Activated effector memory CD4-positive, alpha-beta T cell treated with Interleukin-2 at 50 U/mL for 16 hours (primary cell): ENCODE results near the gene WAC.
"Not testable (repeated sequence)": the region's sequence is repeated elsewhere in the genome, so short reads cannot be mapped to it uniquely, and the experiment has no call there.

ENCODE experiments used
- DNase-seq: peaks from one replicate; pipeline ENCODE4 v3.0.0-alpha.2; 2020

WAC gene

DNA sequence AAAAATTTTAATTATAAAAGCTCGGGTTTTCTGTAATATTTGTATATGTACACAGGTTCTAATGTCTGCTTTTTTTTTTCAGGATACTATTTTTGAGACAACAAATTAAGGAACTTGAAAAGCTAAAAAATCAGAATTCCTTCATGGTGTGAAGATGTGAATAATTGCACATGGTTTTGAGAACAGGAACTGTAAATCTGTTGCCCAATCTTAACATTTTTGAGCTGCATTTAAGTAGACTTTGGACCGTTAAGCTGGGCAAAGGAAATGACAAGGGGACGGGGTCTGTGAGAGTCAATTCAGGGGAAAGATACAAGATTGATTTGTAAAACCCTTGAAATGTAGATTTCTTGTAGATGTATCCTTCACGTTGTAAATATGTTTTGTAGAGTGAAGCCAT lies 86.5 kb downstream of the WAC start:
- DNase-seq: no peak

DNA sequence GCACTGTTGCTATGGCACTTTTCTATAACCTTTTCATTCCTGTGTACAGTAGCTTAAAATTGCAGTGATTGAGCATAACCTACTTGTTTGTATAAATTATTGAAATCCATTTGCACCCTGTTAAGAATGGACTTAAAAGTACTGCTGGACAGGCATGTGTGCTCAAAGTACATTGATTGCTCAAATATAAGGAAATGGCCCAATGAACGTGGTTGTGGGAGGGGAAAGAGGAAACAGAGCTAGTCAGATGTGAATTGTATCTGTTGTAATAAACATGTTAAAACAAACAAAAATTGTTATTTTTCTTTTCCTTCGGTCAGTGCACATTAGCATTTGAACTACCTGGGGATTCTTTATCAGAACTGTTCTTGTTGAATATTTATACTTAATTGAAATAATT lies 87.3 kb downstream of the WAC start:
- no peak for DNase-seq

DNA sequence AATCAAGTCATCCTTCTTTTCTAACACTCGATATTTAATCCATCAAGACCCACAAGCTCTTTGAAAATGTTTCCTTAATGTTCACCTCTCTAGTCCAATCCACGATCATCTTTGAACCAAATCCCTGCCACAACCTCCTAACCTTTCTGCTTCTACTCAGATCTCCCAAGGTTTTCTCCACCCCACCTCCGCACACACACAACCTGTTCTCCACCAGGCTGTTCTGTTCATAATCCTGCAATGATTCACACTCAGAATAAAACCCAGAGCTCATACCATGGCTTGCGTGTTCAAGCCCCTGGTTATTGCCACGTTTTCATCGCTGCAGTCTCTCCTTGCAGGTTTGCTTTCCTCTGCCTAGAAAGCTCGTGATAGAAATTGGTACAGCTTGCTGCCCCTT lies 90.6 kb downstream of the WAC start:
- DNase-seq: no peak

DNA sequence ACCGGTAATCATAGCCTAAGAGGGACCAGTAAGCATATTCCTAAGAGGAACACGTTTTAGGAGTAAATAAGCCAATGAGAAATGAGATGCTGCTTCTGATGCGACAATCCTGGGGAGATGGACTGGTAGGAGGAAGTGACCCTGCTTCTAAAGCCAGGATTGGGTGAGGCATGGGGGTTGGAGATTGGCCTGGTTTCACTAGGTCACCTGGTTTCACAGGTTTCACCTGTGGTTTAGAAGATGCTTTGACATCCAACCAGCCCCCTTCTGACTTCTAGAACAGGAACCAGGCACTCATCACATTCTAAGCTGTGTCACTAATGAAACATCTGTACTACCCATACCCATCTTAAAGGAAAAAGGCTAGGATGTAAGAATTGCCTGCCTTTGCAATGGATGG lies 91.4 kb downstream of the WAC start:
- DNase-seq: no peak

DNA sequence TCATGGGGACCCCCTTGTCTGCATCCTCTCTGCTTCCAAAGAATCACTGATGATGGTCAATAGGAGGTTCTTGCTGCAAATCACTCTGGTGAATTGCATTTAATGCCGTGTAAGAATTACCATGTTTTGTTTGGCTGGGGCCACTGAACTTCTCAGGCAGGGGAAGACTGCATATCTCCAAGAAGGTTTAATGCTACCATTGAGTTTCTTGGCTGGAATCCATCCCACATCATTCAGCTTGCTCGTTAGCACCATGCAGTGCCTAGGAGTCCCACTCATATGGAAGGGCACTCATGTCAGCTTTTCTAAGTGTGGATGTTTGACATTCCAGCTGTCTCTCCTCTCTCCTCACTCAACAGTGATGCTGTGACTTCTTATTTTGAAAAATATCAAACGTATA lies 94.2 kb downstream of the WAC start:
- no peak for DNase-seq

DNA sequence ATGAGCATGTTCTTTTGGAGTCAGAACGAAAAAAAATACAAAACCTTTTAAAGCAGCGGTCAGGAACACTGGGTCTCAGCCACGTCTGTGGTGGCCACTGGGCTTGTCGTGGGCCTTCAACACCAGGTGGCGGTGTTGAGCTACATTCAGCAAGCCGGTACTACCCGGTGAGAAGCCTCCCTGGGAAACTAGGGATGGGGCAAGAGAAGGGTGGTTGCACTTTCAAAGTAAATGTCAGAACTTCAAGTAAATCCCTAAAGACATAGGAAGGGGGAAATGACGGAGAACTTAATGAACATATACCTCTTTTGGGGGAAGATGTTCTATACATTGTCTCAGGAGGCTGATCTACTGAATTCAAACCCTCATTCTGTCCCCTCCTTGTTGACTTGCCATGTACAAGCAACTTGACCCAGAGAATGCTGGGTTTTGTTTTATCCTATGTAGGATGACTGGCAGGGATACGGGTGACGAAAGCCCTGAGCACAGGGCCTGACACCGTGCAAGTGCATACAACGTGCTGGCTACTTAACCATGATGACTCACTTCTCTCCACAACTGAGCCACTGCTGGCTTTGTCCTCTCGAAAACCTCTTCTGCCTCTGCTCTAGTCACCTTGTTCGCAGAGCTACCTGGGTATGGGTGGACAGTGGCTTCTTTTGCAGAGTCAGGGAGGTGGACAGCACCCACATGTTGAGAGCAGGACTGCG lies 95.4 kb downstream of the WAC start:
- peak; percentile 31 for DNase-seq

DNA sequence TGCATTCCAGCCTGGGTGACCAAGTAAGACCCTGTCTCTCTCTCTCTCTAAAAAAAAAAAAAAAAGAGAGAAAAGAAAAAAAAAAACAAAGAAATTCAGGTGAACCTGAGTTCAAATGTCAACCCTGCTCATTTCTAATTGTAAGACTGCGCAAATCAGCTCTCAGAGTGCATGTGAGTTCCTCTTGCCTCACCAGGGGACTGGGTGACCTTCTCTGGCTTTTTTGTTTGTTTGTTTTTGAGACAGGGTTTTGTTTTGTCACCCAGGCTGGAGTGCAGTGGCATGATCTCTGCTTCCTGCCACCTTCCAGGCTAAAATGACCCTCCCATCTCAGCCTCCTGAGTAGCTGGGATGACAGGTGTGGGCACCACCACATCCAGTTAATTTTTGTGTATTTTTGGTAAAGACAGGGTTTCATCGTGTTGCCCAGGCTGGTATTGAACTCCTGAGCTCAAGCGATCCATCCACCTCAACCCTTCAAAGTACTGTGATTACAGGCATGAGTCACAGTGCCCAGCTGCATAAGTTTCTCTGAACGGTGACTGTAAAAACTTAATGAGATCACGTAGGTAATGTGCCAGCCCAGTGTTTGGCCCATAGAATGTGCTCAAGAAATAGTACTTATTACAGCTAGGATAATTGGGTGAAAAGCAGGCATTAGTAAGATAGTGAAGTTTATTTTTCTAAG lies 99.1 kb downstream of the WAC start:
- no peak for DNase-seq

DNA sequence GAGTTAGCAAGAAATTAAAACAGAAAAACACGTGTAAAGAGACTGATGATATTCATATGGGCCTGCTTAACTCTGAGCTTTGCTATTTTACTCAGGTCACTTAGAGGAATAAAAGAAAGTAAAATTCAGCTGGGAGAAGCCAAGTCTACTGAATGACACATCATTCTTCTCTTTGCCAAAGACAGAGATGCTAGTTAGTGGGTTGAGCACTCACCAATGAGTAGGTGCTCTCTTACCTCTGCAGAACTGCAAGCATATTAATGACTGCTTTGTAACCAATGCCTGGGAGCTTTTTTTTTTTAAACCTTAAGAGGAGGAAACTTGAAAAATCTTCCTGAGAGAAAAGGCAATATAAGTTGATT lies 99.6 kb downstream of the WAC start:
- DNase-seq: no peak

DNA sequence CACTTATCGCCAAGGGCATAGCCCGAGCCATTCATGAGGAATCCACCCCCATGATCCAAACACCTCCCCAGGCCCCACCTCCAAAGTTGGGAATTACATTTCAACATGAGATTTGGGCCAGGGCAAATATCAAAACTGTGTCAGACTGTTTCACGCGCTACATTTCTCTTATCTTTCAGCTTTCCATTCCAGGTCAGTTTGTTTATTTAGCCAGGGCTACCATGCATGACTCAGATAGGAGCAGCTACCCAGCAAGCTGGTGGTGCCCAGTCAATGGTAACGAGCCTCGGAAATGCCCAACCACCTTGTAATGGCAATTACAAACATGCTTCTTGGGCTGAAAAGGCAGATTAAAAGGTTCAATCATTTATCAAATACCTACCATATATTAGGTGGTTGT lies 100.8 kb downstream of the WAC start:
- DNase-seq: no peak

DNA sequence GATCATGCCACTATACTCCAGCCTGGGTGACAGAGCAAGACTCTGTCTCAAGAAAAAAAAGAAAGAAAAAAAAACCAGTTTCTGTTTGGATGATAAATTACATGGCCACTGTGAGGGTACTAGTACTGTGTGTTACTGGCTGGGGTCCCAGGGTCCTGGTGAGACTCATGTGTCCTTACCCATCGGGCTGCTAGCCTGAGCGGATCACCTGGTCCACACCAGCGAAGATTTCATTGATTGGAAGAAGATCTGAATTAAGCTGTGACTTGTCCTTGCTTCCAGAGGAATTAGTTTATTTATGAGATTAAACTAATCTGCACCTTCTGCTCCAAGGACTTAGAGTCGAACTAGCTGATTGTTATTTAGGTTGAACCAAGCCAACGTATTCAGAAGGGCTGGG lies 104.4 kb downstream of the WAC start:
- DNase-seq: no peak

DNA sequence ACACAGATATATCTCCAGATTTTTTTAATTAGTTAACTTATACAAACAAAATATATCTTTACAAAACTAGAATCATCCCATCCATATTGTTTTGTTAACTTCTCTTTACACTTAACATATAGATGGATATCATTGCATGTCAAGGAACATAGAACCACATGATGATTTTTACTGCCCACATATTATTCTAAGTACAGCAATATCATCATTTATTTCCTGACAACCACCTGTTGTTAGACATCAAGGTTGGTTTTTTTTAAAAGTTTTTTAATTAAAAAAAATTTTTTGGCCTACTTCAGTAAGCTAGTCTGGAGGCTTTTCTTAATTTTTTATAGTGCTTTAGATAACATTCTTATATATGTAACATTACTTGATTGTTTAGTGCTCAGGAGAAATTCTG lies 105.5 kb downstream of the WAC start:
- DNase-seq: no peak

DNA sequence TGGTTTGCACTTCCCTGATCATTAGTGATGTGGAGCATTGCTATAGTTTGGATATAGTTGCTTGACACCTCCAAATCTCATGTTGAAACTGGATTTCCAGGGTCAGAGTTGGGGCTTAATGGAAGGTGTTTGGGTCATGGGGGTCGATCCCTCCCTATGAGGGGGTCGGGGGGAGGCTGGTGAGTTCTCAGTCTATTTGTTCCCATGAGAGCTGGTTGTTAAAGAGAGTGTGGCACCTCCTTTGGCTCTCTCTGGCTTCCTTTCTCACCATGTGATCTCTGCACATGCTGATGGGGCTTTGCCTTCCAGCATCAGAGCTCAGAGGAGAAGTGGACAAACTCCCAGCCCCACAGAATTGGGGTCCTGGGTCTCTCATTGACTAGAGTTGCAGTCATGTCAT lies 107.6 kb downstream of the WAC start:
- DNase-seq: no peak

DNA sequence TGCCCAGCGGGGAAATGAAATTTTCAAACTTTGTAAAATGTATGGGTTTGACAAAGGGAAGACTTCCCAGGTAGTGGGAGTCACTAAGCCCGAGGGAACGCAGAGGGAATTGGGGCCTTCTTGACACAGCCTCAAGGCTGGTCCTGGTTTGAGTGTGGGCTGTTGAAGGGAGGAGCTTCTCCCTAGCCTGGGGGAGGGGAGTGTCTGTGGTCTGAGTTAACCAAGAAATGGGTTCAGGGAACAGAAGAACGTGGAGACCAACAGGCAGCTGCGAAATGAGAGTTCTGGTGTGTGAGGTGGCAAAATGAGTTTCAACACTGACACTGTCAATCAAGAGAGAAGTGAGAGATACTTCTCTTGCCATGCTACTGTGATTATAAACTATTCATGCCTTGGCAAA lies 111.7 kb downstream of the WAC start:
- no peak for DNase-seq

DNA sequence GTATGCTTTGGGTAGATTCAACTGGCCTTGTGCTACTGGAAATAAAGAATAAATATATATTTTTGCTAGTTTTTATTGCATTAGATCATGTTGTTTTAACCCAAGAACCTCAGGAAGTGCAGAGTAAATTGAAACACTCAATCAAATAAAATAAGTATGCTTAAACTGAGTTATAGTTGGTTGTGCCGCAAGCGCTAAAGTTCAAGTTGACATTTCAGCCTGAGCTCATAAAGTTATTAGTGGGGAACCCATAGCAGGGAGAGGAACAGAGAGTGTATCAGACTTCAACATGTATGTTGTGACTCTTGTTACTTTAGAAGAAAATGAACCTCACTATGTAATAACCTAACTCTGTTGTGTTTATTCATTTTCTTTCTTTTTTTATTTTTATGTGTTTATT lies 119.2 kb downstream of the WAC start:
- no peak for DNase-seq

DNA sequence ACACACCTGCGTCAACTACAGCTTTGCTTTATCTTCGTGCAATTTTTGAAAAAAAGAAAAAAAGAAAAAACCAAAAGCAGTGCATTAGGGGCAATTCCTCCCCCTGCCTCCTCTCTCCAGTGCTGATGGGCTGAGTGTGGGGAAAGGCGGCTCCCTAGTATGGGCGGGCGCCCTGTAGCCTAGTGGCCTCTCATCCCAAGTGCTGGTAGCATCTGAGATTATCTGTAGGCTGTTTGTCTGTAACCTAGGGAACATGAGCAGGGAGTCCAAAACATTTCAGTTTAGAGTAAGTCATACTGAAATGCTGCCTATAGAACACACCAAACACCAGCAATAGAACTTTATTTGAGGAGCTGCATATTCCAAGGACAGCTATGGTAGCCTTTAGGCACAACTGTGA lies 119.8 kb downstream of the WAC start:
- no peak for DNase-seq

DNA sequence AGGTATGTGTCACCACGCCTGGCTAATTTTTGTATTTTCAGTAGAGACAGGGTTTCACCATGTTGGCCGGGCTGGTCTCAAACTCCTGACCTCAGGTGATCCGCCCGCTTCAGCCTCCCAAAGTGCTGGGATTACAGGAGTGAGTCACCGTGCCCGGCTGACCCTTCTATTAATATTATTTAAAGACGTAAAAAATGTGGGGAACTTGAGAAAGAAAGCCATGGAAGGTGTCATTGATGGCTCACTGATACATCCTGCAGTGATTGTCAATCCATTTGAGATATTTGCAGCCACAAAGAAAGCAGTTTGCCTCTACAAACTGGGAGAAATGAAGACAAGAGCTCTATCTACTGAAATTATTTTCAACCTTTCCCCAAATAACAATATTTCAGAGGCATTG lies 125.9 kb downstream of the WAC start:
- DNase-seq: not testable (repeated sequence)

DNA sequence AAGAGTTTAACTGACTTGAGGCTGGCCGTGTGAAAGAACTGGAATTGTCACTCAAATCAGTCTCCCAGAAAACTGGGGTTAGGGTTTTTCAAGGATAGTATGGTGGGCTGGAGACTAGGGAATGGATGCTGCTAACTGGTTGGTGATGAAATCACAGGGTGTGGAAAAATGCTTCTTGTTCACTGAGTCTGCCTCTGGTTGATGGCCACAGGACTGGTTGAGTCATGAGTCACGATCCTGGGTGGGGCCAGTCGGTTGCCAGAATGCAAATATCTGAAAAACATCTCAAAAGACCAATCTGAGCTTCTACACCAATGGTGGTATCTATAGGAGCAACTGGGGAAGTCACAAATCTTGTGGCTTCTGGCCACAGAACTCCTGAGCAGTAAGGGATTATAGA lies 128.1 kb downstream of the WAC start:
- no peak for DNase-seq

DNA sequence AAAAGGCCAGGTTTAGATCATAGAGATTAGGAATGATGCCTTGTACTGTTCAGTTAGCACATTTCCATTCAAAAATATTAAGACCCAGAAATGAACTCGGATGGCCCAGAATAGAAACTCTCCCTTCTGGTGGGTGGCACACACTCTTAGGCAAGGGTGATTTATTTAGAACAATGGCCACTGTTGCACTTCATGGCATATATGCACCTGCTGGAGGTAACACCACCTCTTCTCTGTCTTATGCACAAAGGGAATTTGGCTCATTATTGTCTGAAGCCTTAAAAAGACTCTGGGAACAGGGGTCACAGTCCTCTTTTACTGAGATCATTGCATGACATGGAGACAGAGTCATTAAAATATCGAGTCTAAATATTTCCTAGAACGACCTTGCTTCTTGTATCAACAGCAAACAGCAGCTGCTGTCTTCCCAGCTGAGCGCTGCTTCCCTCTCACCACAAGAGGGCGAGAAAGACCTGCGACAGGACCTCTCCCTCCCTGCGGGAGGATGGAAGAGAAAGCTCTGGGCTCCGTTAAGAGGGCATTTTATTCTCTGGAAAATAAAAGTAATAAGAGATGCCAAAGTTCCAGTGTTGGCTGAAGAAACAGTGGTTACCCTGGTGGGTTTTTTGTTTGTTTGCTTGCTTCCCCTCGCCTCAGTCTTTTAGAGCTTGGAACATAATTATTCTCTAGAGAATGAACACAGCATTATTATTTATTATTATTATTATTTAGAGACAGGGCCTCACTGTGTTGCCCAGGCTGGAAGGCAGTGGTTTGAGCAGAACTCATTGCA lies 130.9 kb downstream of the WAC start:
- peak; percentile 39 for DNase-seq

DNA sequence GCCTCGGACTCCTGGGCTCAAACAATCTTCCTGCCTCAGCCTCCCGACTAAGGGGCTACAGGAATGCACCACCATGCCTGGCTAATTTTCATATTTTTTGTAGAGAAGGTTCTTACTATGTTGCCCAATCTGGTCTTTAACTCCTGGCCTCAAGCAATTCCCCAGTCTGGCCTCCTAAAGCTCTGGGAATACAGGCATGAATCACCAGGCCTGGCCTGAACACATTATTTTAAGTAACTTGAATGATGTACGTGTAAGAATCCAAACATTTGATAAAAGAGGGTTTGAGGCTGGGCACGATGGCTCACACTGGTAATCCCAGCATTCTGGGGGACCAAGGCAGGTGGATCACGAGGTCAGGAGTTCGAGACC lies 131.4 kb downstream of the WAC start:
- no peak for DNase-seq

DNA sequence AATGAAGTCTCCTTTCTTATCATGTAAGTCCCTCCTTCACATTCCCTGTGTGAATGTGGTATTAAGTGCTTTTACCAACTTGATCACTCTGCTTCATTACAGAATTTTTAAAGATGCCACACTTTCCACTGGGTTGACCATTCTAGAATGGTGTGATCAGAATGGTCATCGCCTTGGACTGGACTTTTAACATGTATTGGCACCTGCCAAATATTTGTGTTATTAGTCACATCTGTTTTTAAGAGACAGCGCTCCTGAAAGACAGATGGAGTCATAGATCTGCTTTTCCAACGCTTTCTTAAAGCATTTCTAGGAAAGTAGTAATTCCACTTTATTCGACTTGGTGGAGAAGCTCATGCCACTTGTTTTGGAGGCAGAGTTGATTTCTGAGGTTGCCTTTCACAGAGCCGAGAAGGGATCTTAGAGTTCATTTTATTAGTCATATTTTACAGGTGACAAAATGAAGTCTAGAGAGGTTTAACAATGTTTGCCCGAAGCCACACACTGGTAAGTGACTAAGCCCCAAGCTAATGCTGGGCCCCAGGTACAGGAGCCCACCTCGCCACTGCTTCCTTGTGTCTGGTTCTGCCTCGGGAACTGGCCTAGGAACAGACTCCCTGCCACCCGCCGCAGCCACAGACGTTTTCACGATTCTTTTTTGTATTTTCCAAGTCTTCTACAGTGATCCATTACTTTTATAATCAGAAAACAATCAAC lies 134.0 kb downstream of the WAC start:
- no peak for DNase-seq

DNA sequence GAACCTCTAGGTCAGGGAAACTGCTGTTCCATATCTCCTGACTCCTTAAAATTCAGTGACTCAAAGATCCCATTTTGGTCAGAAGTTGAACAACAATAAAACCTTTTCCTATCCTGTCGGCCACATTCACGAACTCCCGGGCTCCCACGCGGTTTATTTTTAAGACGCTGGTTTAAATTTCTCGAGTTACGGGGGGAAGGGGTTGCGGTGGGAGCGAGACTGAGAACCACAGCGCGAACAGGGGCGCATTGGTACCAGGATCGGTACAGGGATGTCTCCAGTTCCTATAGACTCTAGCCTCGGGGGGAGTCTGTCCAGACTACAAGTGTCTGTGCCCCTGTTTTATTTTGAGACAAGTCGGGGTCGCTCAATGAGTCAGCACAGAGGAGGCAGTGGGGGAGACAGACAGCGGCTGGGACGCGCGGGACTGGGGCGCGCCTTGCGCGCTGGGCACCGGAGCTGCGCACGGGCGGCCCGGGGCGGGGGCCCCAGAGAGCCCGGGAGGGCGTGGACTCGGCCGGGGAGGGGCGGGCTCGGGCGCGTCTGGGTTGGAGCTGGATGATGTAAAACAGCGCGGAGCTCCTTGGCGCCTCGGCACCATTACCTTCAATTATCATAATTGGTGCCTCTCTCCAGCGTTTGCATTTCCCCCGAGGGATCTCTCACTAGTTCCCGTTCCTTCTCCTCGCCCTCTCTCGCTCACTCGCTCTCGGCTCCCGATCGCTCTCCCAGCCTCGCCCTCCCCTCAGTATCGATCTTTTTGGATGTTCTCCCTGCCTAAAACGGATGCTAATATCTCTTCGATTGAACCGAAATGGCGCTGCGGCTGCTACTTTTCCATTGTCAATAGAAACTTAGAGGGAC lies 135.7 kb downstream of the WAC start:
- peak; percentile 1 for DNase-seq
